Nephron progenitor cell (in vitro differentiated cells): ENCODE data around the gene EML1.

Source experiments
- DNase-seq: peaks from one replicate; pipeline ENCODE4 v3.0.0; 2021
- H3K27ac Mint-ChIP-seq: 2 replicates; pipeline ENCODE4 v1.8.0; 2021; ENCODE audit warnings: mild to moderate bottlenecking, moderate library complexity, mixed read lengths
- H3K27me3 Mint-ChIP-seq: 2 replicates; pipeline ENCODE4 v1.8.0; 2021; ENCODE audit warnings: mild to moderate bottlenecking, low read depth, mixed read lengths; ENCODE audit not compliant: poor library complexity
- H3K36me3 Mint-ChIP-seq: 2 replicates; pipeline ENCODE4 v1.8.0; 2021; ENCODE audit warnings: low read depth, mixed read lengths
- H3K4me1 Mint-ChIP-seq: 2 replicates; pipeline ENCODE4 v1.8.0; 2021; ENCODE audit warnings: mixed read lengths
- H3K4me3 Mint-ChIP-seq: 2 replicates; pipeline ENCODE4 v1.8.0; 2021; ENCODE audit warnings: mild to moderate bottlenecking, moderate library complexity, mixed read lengths
- H3K9me3 Mint-ChIP-seq: 2 replicates; pipeline ENCODE4 v1.8.0; 2021; ENCODE audit warnings: mild to moderate bottlenecking, moderate library complexity, mixed read lengths
- CTCF ChIP-seq: fragments of 200-600 bp; sonication (generic); IDR thresholded peaks from 2 replicates; pipeline ENCODE4 v1.5.0; 2021; ENCODE audit warnings: antibody characterized with exemption

Gene EML1

GRCh38 chr14:99879401-99880295 is 86.4 kb downstream of the EML1 start:
- peaks cover 47% of the 10 kb centered on the region for H3K4me1 Mint-ChIP-seq
- TF ChIP-seq CTCF: no peak
- no peak overlapping the region for H3K4me3 Mint-ChIP-seq
- no peak overlapping the region for H3K27ac Mint-ChIP-seq
- DNase-seq: no peak
- no peaks in the 10 kb centered on the region for H3K9me3 Mint-ChIP-seq
- peaks cover 29% of the 10 kb centered on the region for H3K36me3 Mint-ChIP-seq
- peaks cover 22% of the 10 kb centered on the region for H3K27me3 Mint-ChIP-seq

GRCh38 chr14:99880651-99881420 is 87.6 kb downstream of the EML1 start:
- peaks cover 29% of the 10 kb centered on the region for H3K36me3 Mint-ChIP-seq
- DNase-seq: no peak
- no peaks in the 10 kb centered on the region for H3K9me3 Mint-ChIP-seq
- no peak overlapping the region for H3K4me3 Mint-ChIP-seq
- peaks cover 35% of the 10 kb centered on the region for H3K4me1 Mint-ChIP-seq
- TF ChIP-seq CTCF: no peak
- H3K27ac Mint-ChIP-seq: no peak overlapping the region
- H3K27me3 Mint-ChIP-seq: peaks cover 15% of the 10 kb centered on the region

- no peak for DNase-seq
- H3K27me3 Mint-ChIP-seq: peaks cover 7% of the 10 kb centered on the region
- H3K9me3 Mint-ChIP-seq: no peaks in the 10 kb centered on the region
- no peak overlapping the region for H3K27ac Mint-ChIP-seq
- no peak for TF ChIP-seq CTCF
- peaks cover 11% of the 10 kb centered on the region for H3K36me3 Mint-ChIP-seq
- H3K4me1 Mint-ChIP-seq: peaks cover 27% of the 10 kb centered on the region
- H3K4me3 Mint-ChIP-seq: no peak overlapping the region
Observed at GRCh38 chr14:99883866-99884650, 90.8 kb downstream of the EML1 start.

GRCh38 chr14:99884834-99885648 is 91.8 kb downstream of the EML1 start:
- TF ChIP-seq CTCF: peak; percentile 85
- Mint-ChIP-seq H3K9me3 (no peaks in the 10 kb centered on the region), H3K4me3 (no peak overlapping the region), H3K27me3 (peaks cover 10% of the 10 kb centered on the region), H3K27ac (no peak overlapping the region), H3K36me3 (peaks cover 11% of the 10 kb centered on the region), H3K4me1 (peaks cover 22% of the 10 kb centered on the region)
- peak; percentile 32 for DNase-seq

- peaks cover 10% of the 10 kb centered on the region for H3K27me3 Mint-ChIP-seq
- no peak overlapping the region for H3K4me3 Mint-ChIP-seq
- no peak for TF ChIP-seq CTCF
- H3K27ac Mint-ChIP-seq: no peak overlapping the region
- DNase-seq: no peak
- H3K9me3 Mint-ChIP-seq: no peaks in the 10 kb centered on the region
- H3K4me1 Mint-ChIP-seq: peaks cover 22% of the 10 kb centered on the region
- H3K36me3 Mint-ChIP-seq: peaks cover 11% of the 10 kb centered on the region
Observed at GRCh38 chr14:99885649-99885958, 92.4 kb downstream of the EML1 start.
